ENCODE results near the gene IRS1.

DNA sequence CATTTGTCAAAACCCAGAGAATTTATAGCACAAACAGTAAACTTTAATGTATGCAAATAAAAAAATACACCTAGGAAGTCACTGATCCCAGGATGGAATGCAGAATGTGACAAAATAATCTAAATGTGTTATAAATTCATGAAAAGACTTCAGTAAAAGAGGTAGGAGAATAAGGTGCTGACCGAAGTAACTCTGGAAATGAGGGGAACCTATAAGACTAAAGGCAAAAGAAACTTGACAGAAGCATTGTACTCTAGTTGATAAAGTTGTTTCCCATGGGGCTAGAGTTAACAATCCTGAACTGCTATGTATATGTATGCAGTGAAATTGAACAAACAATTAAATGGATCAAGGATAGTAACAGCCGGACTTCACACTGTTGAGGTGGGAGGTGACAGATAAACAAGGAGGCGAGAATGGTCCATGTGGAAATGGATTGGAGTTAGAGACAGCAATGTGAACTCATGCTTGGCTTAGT, 24.5 kb downstream of the IRS1 start:
- TF ChIP-seq GATA2 (IDR thresholded peaks at IDR 0.05; ENCODE audit: low read depth, low read length) (no peak), GATA3 (IDR thresholded peaks at IDR 0.05; ENCODE audit: low read depth, low read length) (no peak)
